AG09309 (cell line): ENCODE results near the gene CKMT2.
A peak's percentile ranks its signal among the peaks of the same experiment; 100 is the strongest.

Source experiments
- DNase-seq: peaks from one replicate; pipeline ENCODE4 v3.0.0-alpha.2; 2010; ENCODE audit warnings: low read depth
- H3K4me3 ChIP-seq: 2 replicates; pipeline ENCODE4 v1.5.1; 2011; ENCODE audit warnings: mild to moderate bottlenecking, low read depth, low read length, moderate library complexity; ENCODE audit not compliant: control insufficient read depth
- CTCF ChIP-seq: IDR thresholded peaks from 2 replicates; pipeline ENCODE4 v1.5.1; 2011; ENCODE audit warnings: mild to moderate bottlenecking, low read depth, low read length, inconsistent platforms; ENCODE audit not compliant: insufficient read depth, control insufficient read depth; ENCODE audit errors: missing control alignments

Gene CKMT2

GRCh38 chr5:81235287-81236072 lies 2.4 kb downstream of the CKMT2 start:
- H3K4me3 ChIP-seq = no peak overlapping the region
- no peak for DNase-seq
- no peak for TF ChIP-seq CTCF

- no peak for TF ChIP-seq CTCF
- no peak overlapping the region for H3K4me3 ChIP-seq
- no peak for DNase-seq
Observed at GRCh38 chr5:81238460-81238859, 5.3 kb downstream of the CKMT2 start.

- TF ChIP-seq CTCF = peak; percentile 21
- H3K4me3 ChIP-seq = no peak overlapping the region
- no peak for DNase-seq
Observed at GRCh38 chr5:81239613-81240012, 6.5 kb downstream of the CKMT2 start.

GRCh38 chr5:81241001-81241400 lies 7.9 kb downstream of the CKMT2 start:
- DNase-seq = no peak
- H3K4me3 ChIP-seq = no peak overlapping the region
- no peak for TF ChIP-seq CTCF

GRCh38 chr5:81241961-81242648 lies 9.0 kb downstream of the CKMT2 start:
- DNase-seq = no peak
- TF ChIP-seq CTCF = no peak
- H3K4me3 ChIP-seq = no peak overlapping the region

- no peak for DNase-seq
Observed at GRCh38 chr5:81242906-81243436, 9.8 kb downstream of the CKMT2 start.

More at GRCh38 chr5:81242906-81243436, 9.8 kb downstream of the CKMT2 start:
- no peak for TF ChIP-seq CTCF
- no peak overlapping the region for H3K4me3 ChIP-seq
